ENCODE measurements around the gene ILKAP. TPM values are rescaled to one million over a fixed set of nuclear protein-coding genes. Genes with fewer than 3 reads are reported as not detected.

ILKAP gene
- total RNA-seq, 1 experiment from 2014 or later, result 55.4 TPM

GRCh38 chr2:238170386-238171071 lies 33.0 kb downstream of the ILKAP start:
- Mint-ChIP-seq H3K27me3 (ENCODE audit: unreplicated experiment) (peaks cover under 1% of the 10 kb centered on the region), H3K27ac (ENCODE audit: unreplicated experiment) (peak overlapping the region; percentile 42), H3K36me3 (ENCODE audit: insufficient read depth, unreplicated experiment) (peaks cover 51% of the 10 kb centered on the region), H3K4me3 (ENCODE audit: low read depth, unreplicated experiment) (no peak overlapping the region), H3K4me1 (ENCODE audit: low read depth, unreplicated experiment) (peaks cover 23% of the 10 kb centered on the region), H3K9me3 (ENCODE audit: low read depth, unreplicated experiment) (no peaks in the 10 kb centered on the region)
- CTCF ChIA-PET, result no interaction called here
- intact Hi-C loops (cut with micrococcal nuclease; ENCODE audit: unreplicated experiment), result no loop called here
- no peak for TF ChIP-seq CTCF (IDR thresholded peaks at IDR 0.05; ENCODE audit: unreplicated experiment)
- DNase-seq, result no peak
- no TSS peak for BruUV-seq (replicated peaks)

- peaks cover 23% of the 10 kb centered on the region for H3K4me1 Mint-ChIP-seq (ENCODE audit: low read depth, unreplicated experiment)
- CTCF ChIA-PET, result interaction anchor here (1.0 kb wide), 1 partner anchor 27 kb away, joined by 3 read pairs; no protein-coding TSS in a partner anchor
- BruUV-seq (replicated peaks), result no TSS peak
- H3K27ac Mint-ChIP-seq (ENCODE audit: unreplicated experiment), result peak overlapping the region; percentile 42
- no peaks in the 10 kb centered on the region for H3K9me3 Mint-ChIP-seq (ENCODE audit: low read depth, unreplicated experiment)
- no peak for TF ChIP-seq CTCF (IDR thresholded peaks at IDR 0.05; ENCODE audit: unreplicated experiment)
- H3K27me3 Mint-ChIP-seq (ENCODE audit: unreplicated experiment), result peaks cover 8% of the 10 kb centered on the region
- intact Hi-C loops (cut with micrococcal nuclease; ENCODE audit: unreplicated experiment), result no loop called here
- no peak for DNase-seq
- H3K4me3 Mint-ChIP-seq (ENCODE audit: low read depth, unreplicated experiment), result no peak overlapping the region
- H3K36me3 Mint-ChIP-seq (ENCODE audit: insufficient read depth, unreplicated experiment), result peaks cover 57% of the 10 kb centered on the region
Measured at GRCh38 chr2:238169708-238170251, 33.7 kb downstream of the ILKAP start.

GRCh38 chr2:238169048-238169707 lies 34.3 kb downstream of the ILKAP start:
- no TSS peak for BruUV-seq (replicated peaks)
- peaks cover 14% of the 10 kb centered on the region for H3K27me3 Mint-ChIP-seq (ENCODE audit: unreplicated experiment)
- DNase-seq, result no peak
- no peak overlapping the region for H3K4me3 Mint-ChIP-seq (ENCODE audit: low read depth, unreplicated experiment)
- peaks cover 55% of the 10 kb centered on the region for H3K36me3 Mint-ChIP-seq (ENCODE audit: insufficient read depth, unreplicated experiment)
- no peak for TF ChIP-seq CTCF (IDR thresholded peaks at IDR 0.05; ENCODE audit: unreplicated experiment)
- CTCF ChIA-PET, result interaction anchor here (1.0 kb wide), 1 partner anchor 27 kb away, joined by 3 read pairs; no protein-coding TSS in a partner anchor
- H3K4me1 Mint-ChIP-seq (ENCODE audit: low read depth, unreplicated experiment), result peaks cover 23% of the 10 kb centered on the region
- no peaks in the 10 kb centered on the region for H3K9me3 Mint-ChIP-seq (ENCODE audit: low read depth, unreplicated experiment)
- H3K27ac Mint-ChIP-seq (ENCODE audit: unreplicated experiment), result peak overlapping the region; percentile 42
- intact Hi-C loops (cut with micrococcal nuclease; ENCODE audit: unreplicated experiment), result no loop called here

- DNase-seq, result no peak
- no peak for TF ChIP-seq CTCF (IDR thresholded peaks at IDR 0.05; ENCODE audit: unreplicated experiment)
- BruUV-seq (replicated peaks), result no TSS peak
- Mint-ChIP-seq H3K36me3 (ENCODE audit: insufficient read depth, unreplicated experiment) (peaks cover 47% of the 10 kb centered on the region), H3K4me1 (ENCODE audit: low read depth, unreplicated experiment) (peaks cover 23% of the 10 kb centered on the region), H3K27me3 (ENCODE audit: unreplicated experiment) (peaks cover 14% of the 10 kb centered on the region), H3K27ac (ENCODE audit: unreplicated experiment) (peak overlapping the region; percentile 42), H3K9me3 (ENCODE audit: low read depth, unreplicated experiment) (no peaks in the 10 kb centered on the region), H3K4me3 (ENCODE audit: low read depth, unreplicated experiment) (no peak overlapping the region)
- CTCF ChIA-PET, result no interaction called here
- intact Hi-C loops (cut with micrococcal nuclease; ENCODE audit: unreplicated experiment), result no loop called here
Measured at GRCh38 chr2:238168196-238169047, 35.1 kb downstream of the ILKAP start.
